ENCODE results near the gene CEPT1. TPM values are rescaled to one million over a fixed set of nuclear protein-coding genes. Genes with fewer than 3 reads are reported as not detected.

The CEPT1 gene
- total RNA-seq, 1 experiment from 2014 or later = 33.6 TPM

DNA sequence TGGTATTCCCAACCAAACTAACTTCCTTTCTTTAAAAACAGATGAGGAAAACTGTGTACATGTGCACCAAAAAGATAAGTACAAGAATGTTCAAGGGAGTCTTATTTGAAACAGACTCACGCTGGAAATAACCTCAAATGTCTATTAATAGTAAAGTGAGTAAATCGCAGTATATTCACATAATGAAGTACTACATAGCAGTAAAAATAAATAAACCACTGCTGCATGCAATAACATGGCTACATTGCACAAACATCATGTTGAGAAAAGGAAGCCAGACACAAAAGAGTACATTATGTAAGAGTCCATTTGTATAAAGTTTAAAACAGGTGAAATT lies 65.7 kb downstream of the CEPT1 start:
- no peak overlapping the region for H2AFZ ChIP-seq
- H3K79me2 ChIP-seq (ENCODE audit: low read depth) = peaks cover 21% of the 10 kb centered on the region
- no peaks in the 10 kb centered on the region for H4K20me1 ChIP-seq (ENCODE audit: insufficient read depth)
- ChIA-PET CTCF (no interaction called here), POLR2A (ENCODE audit: unreplicated experiment) (no interaction called here)
- H3K4me2 ChIP-seq = no peak overlapping the region
- H3K9me3 ChIP-seq (ENCODE audit: insufficient read depth, low read depth) = no peaks in the 10 kb centered on the region; the same call in 1 of the 2 replicates
- no peaks in the 10 kb centered on the region for H3K9me2 ChIP-seq (ENCODE audit: insufficient read depth)
- peaks cover 33% of the 10 kb centered on the region for H3F3A ChIP-seq (ENCODE audit: insufficient read depth, low read depth)
- H3K4me1 ChIP-seq (replicated peaks; ENCODE audit: insufficient read depth) = peaks cover 52% of the 10 kb centered on the region
- H3K27ac ChIP-seq = no peak overlapping the region
- H3K4me3 ChIP-seq = no peak overlapping the region
- intact Hi-C loops (cut with micrococcal nuclease; ENCODE audit: unreplicated experiment) = no loop called here
- DNase-seq = no peak
- no peaks in the 10 kb centered on the region for H3K27me3 ChIP-seq (ENCODE audit: insufficient read depth, low read depth)
- H3K36me3 ChIP-seq (ENCODE audit: low read depth) = no peaks in the 10 kb centered on the region
- no peak for TF ChIP-seq EZH2 (IDR thresholded peaks at IDR 0.05; ENCODE audit: low read depth)
- TF ChIP-seq, protein P1, sequence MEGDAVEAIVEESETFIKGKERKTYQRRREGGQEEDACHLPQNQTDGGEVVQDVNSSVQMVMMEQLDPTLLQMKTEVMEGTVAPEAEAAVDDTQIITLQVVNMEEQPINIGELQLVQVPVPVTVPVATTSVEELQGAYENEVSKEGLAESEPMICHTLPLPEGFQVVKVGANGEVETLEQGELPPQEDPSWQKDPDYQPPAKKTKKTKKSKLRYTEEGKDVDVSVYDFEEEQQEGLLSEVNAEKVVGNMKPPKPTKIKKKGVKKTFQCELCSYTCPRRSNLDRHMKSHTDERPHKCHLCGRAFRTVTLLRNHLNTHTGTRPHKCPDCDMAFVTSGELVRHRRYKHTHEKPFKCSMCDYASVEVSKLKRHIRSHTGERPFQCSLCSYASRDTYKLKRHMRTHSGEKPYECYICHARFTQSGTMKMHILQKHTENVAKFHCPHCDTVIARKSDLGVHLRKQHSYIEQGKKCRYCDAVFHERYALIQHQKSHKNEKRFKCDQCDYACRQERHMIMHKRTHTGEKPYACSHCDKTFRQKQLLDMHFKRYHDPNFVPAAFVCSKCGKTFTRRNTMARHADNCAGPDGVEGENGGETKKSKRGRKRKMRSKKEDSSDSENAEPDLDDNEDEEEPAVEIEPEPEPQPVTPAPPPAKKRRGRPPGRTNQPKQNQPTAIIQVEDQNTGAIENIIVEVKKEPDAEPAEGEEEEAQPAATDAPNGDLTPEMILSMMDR (conservative IDR thresholded peaks at IDR 0.05) = no peak
- no TSS peak for BruUV-seq (replicated peaks)

DNA sequence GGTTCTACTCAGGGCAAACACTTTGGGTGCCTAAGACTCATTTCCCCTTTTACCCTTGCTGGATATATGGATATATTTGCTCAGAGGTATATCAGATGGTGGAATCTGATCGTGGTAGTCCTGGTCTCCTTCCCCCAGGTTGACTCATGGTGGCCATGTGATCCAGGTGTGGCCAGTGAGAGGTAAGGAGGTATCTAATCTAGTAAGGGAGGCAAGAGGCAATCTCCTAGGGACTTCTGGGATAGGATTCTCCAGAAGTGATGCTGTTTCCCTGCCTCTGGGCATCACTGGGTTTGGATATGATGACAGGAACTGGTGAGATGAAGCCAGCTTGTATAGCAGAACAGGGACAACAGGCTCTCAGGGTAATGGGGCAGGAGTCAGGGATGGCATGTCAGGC lies 68.9 kb downstream of the CEPT1 start:
- TF ChIP-seq, protein P1 (conservative IDR thresholded peaks at IDR 0.05) = no peak
- no peak for TF ChIP-seq EZH2 (IDR thresholded peaks at IDR 0.05; ENCODE audit: low read depth)
- H3K9me2 ChIP-seq (ENCODE audit: insufficient read depth) = no peaks in the 10 kb centered on the region
- POLR2A ChIA-PET (ENCODE audit: unreplicated experiment) = no interaction called here
- no peak overlapping the region for H2AFZ ChIP-seq
- peaks cover 23% of the 10 kb centered on the region for H3K4me1 ChIP-seq (replicated peaks; ENCODE audit: insufficient read depth)
- H3K36me3 ChIP-seq (ENCODE audit: low read depth) = no peaks in the 10 kb centered on the region
- no peak overlapping the region for H3K27ac ChIP-seq
- no peaks in the 10 kb centered on the region for H3K79me2 ChIP-seq (ENCODE audit: low read depth)
- H3F3A ChIP-seq (ENCODE audit: insufficient read depth, low read depth) = peaks cover 15% of the 10 kb centered on the region; the same call in 1 of the 2 replicates
- no peaks in the 10 kb centered on the region for H4K20me1 ChIP-seq (ENCODE audit: insufficient read depth)
- CTCF ChIA-PET = no interaction called here
- DNase-seq = peak in 1 of 2 experiments; percentile 65
- no TSS peak for BruUV-seq (replicated peaks)
- peak overlapping the region; percentile 22 for H3K4me2 ChIP-seq
- intact Hi-C loops (cut with micrococcal nuclease; ENCODE audit: unreplicated experiment) = no loop called here
- H3K4me3 ChIP-seq = no peak overlapping the region
- H3K27me3 ChIP-seq (ENCODE audit: insufficient read depth, low read depth) = no peaks in the 10 kb centered on the region
- no peaks in the 10 kb centered on the region; the same call in 1 of the 2 replicates for H3K9me3 ChIP-seq (ENCODE audit: insufficient read depth, low read depth)

DNA sequence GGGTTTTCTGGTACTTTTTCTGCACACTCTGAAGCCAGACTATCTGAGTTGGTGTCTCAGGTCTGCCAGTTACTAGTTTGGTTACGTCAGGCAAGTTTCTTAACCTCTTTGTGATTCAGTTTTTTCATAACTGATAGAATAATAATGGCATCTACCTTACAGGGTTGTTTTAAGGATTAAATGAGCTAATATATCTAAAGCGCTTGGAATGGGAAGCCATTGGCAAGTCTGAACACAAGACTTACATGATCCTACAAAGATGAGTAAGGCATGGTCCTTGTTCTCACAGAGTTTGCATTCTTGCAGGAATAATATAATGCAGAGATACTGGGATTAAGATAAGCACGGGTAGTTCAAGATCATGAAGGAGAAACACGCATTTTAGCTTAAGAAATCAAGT lies 69.6 kb downstream of the CEPT1 start:
- Histone ChIP-seq H3K79me2 (ENCODE audit: low read depth) (no peaks in the 10 kb centered on the region), H3K9me3 (ENCODE audit: insufficient read depth, low read depth) (no peaks in the 10 kb centered on the region; the same call in 1 of the 2 replicates), H3K36me3 (ENCODE audit: low read depth) (no peaks in the 10 kb centered on the region), H3K27me3 (ENCODE audit: insufficient read depth, low read depth) (no peaks in the 10 kb centered on the region), H3K9me2 (ENCODE audit: insufficient read depth) (no peaks in the 10 kb centered on the region), H3F3A (ENCODE audit: insufficient read depth, low read depth) (peaks cover 12% of the 10 kb centered on the region; the same call in 1 of the 2 replicates), H2AFZ (no peak overlapping the region), H3K4me2 (no peak overlapping the region), H3K4me3 (no peak overlapping the region), H3K4me1 (replicated peaks; ENCODE audit: insufficient read depth) (peaks cover 20% of the 10 kb centered on the region), H4K20me1 (ENCODE audit: insufficient read depth) (no peaks in the 10 kb centered on the region), H3K27ac (no peak overlapping the region)
- POLR2A ChIA-PET (ENCODE audit: unreplicated experiment) = no interaction called here
- no TSS peak for BruUV-seq (replicated peaks)
- no peak for TF ChIP-seq EZH2 (IDR thresholded peaks at IDR 0.05; ENCODE audit: low read depth)
- TF ChIP-seq, protein P1 (conservative IDR thresholded peaks at IDR 0.05) = no peak
- CTCF ChIA-PET = no interaction called here
- no peak for DNase-seq
- intact Hi-C loops (cut with micrococcal nuclease; ENCODE audit: unreplicated experiment) = no loop called here
